NCI-H82 treated with DMSO at 0.1 percent for 48 hours (cell line): ENCODE data around the gene ACAP2.
"Not testable (repeated sequence)": the region's sequence is repeated elsewhere in the genome, so short reads cannot be mapped to it uniquely, and the experiment has no call there.

Experiments
- DNase-seq: peaks from one replicate; lab custom pipeline; 2025; ENCODE audit not compliant: unreplicated experiment; lab: John Stamatoyannopoulos, UW

The ACAP2 gene

DNA sequence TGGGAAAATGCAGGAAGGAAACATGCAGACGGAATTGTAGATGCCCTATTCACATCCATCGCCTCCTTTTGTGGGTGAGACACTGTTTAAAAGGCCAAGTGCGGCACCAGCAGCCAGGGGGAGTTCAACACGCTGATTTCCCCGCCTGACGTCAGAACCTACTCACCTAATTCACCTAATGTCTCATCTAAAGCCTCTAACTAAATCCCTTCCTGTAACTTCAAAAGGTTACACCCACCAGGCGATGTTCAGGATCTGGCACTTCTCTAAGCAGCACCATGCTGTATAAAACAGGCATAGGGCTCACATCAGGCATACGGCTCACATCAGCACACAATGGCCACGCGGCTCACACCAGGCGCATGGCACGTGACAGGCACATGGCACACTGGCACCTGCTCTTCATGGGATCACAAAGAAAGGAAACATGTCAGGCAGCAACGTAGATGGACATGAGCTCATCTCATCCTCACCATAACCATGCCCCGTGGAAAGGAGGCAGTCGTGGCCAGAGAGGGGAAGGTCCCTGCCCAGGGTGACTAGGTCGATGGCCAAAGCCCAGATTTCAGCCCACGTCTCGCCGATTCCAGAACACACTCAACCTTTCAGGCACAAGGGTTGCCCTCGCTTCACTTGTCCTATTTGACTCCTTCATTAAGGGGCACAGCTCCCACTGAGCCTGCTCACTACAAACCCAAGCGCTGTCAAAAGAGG is 193.6 kb downstream of the ACAP2 start:
- DNase-seq = no peak

DNA sequence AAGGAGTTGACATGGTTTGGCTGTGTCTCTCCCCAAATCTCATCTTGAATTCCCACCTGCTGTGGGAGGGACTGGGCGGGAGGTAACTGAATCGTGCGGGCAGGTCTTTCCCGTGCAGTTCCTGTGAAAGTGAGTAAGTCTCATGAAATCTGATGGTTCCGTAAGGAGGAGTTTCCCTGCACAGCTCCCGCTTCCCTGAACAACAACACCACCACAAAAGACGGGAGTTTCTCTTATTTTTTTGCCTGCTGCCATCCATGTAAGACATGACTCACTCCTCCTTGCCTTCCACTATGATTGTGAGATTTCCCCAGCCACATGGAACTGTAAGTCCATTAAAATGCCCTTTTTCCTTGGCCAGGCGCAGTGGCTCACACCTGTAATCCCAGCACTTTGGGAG is 194.5 kb downstream of the ACAP2 start:
- no peak for DNase-seq

DNA sequence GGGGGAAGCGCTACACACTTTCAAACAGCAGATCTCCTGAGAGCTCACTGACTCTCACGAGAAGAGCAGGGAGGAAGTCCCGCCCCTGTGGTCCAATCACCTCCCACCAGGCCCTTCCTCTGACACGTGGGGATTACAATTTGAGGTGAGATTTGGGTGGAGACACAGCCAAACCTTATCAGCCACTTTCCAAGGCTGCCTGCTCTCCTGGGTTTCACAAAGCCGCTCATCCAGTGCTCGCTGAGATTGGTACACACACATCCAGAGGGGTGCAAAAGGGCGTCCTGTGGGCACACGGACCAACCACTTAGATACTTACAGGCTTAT is 195.0 kb downstream of the ACAP2 start:
- DNase-seq = no peak

DNA sequence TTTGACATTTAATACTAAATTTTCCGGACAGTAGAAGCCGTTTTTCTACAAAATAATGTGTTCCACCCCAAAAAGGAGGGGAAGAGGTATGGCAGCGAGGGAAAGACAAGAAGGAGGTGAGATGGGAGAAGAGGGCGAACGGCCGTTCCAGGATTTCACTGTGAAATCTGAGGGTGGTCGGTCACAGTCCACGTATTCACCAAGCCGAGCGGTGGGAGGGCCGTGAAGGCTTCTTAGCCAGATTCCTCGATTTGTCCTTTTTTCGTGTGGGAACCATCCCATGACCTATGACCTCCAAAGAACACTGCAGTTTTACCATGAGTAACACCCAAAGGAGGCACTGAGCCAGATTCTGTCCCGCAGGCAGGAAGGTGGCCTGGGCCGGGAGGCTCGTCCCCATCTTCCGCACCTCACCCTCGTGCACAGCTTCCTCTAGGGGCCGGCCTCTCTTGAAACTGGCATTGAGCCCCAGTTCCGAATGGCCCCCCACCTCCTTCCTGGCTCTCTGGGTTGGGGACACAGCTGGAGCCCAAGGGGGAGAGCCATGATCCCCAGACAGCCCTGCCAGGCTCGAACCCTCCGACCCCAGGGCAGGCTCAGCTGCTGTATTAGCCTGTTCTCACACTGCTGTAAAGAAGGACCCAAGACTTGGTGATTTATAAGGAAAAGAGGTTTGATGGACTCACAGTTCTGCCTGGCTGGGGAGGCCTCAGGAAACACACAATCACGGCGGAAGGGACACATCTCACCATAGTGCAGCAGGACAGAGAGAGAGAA is 195.5 kb downstream of the ACAP2 start:
- DNase-seq = no peak

DNA sequence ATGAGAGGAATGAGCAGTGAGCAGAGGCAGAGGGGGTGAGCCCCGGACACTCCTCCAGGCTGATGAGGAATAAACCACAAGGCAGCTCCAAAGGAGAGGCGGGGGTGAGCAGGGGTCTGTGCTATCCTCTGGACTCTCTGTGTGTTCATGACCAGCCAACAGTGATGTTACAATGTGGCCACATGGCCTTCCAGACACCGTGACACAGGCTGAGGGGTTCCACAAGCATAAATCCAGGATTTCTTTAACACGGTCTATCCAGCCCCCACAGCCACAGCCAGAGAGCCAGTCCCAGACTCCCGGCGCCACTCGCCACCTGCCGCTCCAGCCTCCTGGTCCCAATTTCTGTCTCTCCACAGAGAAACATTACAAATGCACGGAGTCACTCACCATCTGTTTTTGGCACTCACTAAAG is 196.2 kb downstream of the ACAP2 start:
- DNase-seq = peak; percentile 61

DNA sequence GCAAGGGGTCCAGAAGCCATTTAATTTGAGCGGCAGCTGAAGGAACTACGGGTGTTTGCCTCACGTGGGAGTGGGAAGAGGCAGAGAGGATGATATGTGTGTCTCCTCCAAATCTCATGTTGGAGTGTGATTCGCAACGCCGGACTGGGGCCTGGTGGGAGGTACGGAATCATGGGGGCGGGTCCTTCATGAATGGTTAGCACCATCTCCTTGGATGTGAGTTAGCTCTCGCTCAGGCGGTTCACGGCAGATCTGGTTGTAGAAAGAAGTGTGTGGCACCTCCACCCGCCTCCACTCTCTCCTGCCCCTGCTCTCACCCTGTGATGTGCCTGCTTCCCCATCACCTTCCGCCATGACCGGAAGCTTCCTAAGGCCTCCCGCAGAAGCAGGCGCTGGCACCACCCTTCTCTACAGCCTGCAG is 197.3 kb downstream of the ACAP2 start:
- DNase-seq = no peak

DNA sequence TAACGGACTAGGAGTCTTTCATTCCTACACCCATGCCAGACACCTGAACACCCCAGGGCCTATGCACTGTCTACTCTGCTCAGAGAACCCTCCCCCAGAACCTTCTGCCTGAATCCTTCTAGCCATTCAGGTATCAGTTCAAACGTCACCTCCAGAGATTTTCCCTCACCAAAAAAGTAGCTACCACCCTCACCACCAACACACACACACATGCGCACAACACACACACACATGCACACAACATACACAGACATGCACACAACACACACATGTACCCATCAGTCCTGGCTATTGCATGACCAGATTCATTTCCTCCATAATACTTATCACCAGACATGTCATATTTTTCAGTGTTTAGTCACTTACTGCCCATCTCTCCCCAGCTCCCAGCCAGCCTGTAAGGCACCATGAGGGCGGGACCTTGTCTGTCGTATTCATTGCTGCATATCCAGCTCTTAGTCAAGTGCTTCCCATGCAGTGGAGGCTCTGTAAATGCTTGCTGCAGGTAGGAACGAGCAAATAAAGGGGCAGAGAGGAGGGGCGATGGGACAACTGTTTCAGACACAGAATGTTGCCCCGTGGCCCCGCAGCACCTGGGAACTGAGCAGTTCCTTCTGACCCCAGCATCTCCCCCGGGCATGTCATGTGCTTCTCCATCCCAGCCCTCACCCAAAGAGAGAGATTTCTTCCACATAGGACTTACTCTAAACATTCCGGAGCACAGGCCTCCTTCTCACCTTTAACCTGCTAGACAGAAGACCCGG is 201.0 kb downstream of the ACAP2 start:
- DNase-seq = no peak

DNA sequence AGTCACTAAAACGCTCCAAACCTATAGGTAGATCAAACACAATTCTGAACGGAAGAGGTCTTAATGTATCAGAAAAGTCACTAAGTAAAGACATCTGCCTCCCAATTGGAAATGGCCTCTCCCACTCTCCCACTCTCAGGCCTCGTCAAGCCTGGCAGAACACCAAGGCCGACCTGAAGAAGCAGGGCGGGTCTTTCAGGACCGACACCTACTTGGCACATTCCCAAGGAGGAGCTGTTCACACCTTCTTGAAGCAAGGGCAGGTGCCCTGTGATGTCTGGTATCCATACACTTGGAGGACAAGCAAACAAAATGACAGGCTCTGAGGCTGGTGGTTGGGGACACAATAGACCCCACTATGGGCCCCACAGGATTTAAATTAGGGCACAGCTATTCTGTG is 201.9 kb downstream of the ACAP2 start:
- no peak for DNase-seq

DNA sequence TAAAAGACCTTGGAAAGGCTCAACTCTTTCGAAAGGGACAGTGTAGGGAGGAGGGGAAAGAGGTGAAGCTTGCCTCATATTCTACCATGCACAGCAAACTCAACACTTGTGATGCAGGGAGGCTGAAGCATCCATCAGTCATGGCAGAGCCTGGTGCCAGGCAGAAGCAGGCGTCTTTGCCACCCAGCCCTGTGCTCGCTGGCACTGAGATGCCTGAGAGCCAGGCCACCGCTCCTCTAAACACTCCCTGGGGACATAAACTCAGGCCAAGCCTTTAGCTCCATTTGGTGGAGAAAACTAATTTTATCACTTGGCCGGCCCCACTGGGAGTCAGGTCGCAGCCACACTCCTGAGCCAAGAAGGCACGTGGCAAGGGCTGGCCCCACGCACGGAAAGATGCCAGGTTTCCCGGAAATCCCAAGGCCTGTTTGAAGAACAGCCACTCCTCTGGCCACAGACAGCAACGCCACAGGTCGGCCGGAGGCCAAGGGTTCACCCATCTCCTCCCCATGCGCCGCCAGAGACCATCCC is 202.6 kb downstream of the ACAP2 start:
- DNase-seq = no peak

DNA sequence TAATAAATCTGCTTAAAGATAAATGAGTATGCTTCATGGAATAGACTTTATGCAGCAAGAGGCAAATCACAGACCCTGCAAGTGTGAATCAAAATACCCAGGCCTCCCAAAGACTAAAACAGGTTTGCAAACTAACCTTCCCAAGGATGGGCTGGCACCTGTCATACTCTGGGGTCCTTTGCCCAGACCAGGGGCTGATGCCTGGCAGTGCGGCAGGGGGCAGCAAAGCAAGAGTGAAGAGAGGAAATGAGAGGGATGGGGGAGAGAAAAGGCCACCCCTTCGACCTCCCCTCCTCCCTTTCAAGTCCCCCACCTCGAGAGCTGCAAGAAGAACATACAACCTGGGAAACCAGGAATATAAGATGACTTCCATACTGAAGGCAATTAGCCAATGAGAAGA is 203.7 kb downstream of the ACAP2 start:
- no peak for DNase-seq

DNA sequence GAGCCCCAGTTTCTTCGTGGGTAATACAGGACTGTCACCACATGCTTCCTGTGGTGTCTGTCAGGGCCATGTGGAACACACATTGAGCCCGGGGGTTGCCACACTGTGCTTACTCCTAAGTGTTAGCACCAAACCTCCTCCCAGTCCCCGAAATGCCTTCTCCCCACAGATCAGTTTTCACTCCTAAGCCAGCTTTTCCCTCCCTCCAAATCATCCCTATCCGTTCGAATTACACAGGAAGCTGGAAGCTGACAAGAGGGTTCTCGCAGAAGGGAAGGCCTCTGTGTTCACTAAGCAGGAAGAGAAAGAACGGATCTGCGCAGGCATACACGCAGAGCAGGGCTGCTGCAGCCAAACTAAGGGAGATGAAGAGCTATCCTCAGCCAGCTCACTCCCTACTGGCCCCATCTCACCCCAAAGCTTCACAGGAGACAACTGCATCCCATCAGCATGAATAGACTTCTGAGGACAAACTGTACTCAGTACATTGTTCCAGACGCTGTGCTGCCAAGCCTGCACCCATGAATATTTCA is 204.2 kb downstream of the ACAP2 start:
- DNase-seq = no peak

DNA sequence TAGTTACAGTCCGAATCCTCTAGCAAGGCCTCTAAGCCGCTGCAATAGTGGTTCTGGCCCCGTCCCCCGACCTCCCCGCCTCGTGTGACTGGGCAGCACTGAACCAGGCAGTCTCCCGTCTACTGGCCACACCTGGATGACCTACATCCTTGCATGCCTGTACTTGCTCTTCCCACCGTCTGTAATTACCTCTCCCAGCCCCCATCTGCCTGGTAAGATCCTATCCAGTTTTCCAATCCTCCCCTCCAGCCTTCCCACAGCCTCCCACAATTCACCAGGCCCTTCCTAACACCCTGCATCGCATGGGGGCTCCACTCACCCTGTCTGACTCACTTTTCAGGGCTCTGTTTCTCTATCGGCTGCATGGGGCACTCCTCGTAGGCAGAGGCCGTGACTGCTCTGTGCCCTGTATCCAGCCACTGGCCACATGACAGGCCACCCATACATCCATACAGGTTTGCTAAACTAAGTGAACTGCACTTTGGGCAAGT is 204.7 kb downstream of the ACAP2 start:
- DNase-seq = no peak

DNA sequence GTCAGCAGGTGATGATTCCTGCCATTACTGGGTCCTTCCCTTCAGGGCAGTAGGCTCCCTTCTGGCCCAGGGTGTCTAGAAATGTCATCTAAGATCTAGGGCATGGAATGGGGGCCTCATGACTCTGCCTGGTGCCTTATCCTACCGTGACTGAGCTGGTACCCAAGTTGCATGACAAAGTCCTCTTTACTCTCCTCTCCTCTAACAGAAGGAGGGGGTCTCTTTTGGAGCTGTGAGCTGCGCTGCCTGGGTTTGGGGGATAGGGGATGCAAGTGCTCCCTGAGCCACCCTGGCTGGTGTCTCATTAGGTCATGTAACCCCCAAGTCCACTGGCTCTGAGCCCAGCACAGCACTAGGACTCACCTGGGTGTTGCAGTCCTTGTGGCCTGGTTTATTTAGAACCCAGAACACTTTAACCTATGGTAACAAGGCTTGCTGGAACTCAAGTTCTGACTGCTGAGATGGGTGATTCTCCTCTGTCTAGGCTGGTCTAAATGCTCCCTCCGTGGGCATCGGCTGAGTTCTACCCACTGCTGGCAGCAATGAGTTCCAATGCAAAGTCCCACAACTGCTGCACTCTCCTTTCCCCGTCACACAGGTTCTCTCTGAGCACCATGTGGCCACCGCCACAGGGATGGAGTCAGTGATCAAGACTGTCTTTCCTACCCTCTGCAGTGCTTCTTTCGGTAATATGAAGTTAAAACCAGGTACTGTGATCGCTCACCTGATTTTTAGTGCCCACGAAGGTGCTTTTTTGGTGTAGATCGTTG is 205.8 kb downstream of the ACAP2 start:
- no peak for DNase-seq

DNA sequence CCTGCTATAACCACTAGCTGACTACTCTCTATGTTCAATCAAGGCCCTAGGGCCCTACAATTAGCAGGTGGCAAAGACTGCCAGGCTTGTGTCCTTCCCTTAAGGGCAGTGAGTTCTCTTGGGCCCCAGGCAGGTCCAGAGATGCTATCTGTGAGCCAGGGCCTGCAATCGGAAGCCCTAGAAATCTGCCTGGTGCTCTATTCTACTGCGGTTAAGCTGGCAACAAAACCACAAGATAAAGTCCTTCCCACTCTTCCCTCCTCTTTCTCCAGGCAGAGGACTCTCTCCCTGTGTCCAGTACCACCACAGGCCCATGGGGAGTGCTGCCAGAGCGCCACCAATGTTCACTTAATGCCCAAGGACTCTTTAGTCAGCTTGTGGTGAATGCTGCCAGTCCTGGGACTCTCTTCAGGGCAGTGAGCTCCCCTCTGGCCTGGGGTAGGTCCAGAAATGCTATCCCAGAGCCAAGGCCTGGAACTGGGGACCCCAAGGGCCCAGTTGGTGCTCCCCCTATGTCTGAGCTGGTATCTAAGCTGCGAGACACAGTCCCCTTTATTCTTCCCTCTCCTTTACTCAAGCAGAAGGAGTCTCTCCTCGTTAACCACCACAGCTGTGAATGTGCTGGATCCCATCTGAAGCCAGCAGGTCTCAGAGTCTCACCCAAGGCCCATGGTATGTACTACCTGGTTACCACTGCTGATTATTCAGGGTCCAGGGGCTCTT is 206.6 kb downstream of the ACAP2 start:
- no peak for DNase-seq

DNA sequence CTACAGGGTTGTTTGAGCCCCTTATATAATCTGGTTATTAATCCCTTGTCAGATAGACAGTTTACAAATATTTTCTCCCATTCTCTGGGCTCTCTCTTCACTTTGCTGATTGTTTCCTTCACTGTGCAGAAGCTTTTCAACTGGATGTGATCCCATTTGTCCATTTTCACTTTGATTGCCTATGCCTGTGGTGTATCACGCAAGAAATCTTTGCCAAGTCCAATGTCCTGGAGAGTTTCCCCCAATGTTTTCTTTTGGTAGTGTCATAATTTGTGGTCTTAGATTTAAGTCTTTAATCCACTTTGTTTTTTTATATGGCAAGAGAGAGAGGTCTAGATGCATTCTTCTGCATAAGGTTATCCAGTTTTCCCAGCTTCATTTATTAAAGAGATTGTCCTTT is 212.6 kb downstream of the ACAP2 start:
- no peak for DNase-seq

DNA sequence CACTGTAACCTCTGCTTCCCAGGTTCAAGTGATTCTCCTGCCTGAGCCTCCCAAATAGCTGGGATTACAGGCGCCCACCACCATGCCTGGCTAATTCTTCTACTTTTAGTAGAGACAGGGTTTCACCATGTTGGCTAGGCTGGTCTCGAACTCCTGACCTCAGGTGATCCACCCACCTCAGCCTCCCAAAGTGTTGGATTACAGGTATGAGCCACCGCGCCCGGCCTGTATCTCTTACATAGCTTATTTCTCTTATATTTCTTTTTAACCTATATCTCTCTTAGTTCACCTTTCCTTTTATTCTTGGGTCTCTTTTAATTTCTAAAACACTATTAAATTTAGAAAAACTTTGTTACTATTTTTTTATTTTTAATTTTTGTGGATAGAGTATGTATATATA is 213.9 kb downstream of the ACAP2 start:
- not testable (repeated sequence) for DNase-seq

DNA sequence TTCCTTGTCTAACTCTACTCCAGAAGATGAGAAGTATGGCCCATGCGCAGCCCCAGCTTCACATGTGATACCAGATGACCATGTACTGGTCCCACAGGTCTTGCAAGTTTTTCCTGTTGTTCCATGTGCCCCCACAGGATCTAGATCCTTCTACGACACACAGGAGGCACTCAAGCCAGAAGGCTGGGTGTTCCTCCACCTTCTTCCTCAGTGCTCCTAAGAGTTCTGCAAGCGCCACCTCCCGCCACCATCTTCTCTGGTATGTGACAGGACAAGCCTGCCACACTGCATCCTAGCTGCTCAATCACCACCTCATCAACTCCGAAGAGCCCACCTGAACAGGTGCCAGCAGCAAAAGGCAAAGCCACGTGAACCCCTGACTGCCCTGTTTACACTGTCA is 214.9 kb downstream of the ACAP2 start:
- no peak for DNase-seq

DNA sequence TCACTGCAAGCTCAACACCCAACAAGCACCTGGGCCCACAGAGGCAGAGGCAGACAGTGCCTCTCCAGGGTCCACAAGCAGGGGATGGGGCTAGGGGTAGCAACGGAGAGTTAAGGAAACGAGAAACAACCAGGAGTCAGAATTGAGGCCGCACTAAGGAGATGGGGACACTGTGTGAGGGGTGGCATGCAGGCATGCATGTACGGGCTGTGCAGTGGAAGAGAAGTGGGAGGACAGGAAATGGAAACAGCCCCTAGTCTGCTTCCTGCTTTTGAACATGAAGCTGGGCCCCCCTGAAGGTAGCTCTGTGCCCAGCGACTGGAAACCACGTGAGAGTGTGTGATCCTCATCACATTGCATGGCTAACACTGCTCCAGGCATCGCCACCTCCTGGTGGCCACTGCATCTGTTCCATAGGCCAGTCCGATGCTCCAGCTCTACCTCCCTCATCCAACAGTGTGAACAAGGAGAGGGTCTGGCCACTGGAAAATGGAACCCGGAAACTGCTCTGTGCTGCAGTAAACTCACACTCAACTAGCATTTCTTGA is 215.8 kb downstream of the ACAP2 start:
- no peak for DNase-seq

DNA sequence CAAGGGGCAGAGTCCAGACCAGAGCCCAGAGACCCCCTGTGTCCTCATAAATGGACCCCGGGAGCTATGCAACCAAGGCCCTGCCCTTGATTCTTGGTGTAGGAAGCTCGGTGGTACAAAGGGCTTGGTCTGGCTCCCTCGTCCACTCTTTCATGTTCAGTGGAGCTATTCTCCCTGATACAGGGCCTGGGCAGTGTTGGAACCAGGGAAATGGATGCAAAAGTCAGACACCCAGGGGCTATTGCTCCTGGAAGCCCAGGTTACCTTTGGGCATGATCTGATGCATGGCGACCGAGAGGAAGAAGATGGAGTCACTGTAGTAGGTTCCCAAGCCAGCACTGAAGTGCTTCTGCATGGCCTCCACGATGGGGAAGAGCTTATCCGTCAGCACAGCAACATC is 216.4 kb downstream of the ACAP2 start:
- no peak for DNase-seq
